ENCODE results near the gene GRIK4.

GRIK4 gene

DNA sequence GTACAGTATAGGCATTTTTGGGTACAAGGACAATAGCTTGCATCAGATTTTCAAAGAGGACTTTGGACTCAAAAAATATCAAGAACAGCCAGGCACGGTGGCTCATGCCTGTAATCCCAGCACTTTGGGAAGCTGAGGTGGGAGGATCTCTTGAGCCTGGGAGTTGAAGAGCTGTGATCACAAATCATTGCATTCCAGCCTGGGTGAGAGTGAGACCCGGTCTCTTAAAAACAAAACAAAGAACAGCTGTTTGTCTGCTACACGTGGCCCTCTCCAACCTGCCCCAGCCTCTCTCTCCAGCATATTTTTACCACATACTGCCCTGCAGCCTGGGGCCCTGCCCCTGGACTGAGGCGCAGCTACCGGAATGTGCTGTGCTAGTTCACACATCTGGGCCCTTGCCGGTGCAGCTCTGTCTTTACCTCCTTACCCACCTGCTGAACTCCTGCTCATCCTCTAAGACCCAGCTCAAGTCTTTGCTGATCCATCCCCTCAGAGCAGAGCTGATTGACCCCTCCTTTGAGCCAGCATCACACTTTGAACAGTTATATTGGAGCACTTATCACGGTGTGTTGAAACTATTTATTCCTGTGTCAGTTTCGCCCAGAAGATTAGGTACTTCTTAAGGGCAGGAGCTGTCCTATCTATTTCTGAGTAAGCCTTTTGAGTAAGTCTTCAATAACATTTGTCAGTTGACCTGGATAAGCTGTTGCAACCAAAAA, 29.4 kb downstream of the GRIK4 start:
- no peak for TF ChIP-seq SPI1 (IDR thresholded peaks at IDR 0.05; ENCODE audit: borderline replicate concordance, low read depth)
- TF ChIP-seq POLR2AphosphoS5 (IDR thresholded peaks at IDR 0.05; ENCODE audit: low read depth): no peak
- TF ChIP-seq, protein P1, sequence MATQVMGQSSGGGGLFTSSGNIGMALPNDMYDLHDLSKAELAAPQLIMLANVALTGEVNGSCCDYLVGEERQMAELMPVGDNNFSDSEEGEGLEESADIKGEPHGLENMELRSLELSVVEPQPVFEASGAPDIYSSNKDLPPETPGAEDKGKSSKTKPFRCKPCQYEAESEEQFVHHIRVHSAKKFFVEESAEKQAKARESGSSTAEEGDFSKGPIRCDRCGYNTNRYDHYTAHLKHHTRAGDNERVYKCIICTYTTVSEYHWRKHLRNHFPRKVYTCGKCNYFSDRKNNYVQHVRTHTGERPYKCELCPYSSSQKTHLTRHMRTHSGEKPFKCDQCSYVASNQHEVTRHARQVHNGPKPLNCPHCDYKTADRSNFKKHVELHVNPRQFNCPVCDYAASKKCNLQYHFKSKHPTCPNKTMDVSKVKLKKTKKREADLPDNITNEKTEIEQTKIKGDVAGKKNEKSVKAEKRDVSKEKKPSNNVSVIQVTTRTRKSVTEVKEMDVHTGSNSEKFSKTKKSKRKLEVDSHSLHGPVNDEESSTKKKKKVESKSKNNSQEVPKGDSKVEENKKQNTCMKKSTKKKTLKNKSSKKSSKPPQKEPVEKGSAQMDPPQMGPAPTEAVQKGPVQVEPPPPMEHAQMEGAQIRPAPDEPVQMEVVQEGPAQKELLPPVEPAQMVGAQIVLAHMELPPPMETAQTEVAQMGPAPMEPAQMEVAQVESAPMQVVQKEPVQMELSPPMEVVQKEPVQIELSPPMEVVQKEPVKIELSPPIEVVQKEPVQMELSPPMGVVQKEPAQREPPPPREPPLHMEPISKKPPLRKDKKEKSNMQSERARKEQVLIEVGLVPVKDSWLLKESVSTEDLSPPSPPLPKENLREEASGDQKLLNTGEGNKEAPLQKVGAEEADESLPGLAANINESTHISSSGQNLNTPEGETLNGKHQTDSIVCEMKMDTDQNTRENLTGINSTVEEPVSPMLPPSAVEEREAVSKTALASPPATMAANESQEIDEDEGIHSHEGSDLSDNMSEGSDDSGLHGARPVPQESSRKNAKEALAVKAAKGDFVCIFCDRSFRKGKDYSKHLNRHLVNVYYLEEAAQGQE (IDR thresholded peaks at IDR 0.05; ENCODE audit: insufficient replicate concordance, low read depth): no peak
- TF ChIP-seq, protein P2, sequence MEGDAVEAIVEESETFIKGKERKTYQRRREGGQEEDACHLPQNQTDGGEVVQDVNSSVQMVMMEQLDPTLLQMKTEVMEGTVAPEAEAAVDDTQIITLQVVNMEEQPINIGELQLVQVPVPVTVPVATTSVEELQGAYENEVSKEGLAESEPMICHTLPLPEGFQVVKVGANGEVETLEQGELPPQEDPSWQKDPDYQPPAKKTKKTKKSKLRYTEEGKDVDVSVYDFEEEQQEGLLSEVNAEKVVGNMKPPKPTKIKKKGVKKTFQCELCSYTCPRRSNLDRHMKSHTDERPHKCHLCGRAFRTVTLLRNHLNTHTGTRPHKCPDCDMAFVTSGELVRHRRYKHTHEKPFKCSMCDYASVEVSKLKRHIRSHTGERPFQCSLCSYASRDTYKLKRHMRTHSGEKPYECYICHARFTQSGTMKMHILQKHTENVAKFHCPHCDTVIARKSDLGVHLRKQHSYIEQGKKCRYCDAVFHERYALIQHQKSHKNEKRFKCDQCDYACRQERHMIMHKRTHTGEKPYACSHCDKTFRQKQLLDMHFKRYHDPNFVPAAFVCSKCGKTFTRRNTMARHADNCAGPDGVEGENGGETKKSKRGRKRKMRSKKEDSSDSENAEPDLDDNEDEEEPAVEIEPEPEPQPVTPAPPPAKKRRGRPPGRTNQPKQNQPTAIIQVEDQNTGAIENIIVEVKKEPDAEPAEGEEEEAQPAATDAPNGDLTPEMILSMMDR (IDR thresholded peaks at IDR 0.05; ENCODE audit: insufficient read depth, low read length): no peak
- TF ChIP-seq GABPA (IDR thresholded peaks at IDR 0.05; ENCODE audit: low read depth): no peak
- peaks cover 4% of the 10 kb centered on the region for H3K27me3 ChIP-seq (ENCODE audit: insufficient read depth, poor library complexity, severe bottlenecking)
- DNase-seq (ENCODE audit: low read depth in 1 of 2, low spot score in 1 of 2): no peak
- no peak overlapping the region for H3K27ac ChIP-seq (replicated peaks)
- no peak overlapping the region for H3K4me3 ChIP-seq (replicated peaks; ENCODE audit: insufficient read depth, low read length)

DNA sequence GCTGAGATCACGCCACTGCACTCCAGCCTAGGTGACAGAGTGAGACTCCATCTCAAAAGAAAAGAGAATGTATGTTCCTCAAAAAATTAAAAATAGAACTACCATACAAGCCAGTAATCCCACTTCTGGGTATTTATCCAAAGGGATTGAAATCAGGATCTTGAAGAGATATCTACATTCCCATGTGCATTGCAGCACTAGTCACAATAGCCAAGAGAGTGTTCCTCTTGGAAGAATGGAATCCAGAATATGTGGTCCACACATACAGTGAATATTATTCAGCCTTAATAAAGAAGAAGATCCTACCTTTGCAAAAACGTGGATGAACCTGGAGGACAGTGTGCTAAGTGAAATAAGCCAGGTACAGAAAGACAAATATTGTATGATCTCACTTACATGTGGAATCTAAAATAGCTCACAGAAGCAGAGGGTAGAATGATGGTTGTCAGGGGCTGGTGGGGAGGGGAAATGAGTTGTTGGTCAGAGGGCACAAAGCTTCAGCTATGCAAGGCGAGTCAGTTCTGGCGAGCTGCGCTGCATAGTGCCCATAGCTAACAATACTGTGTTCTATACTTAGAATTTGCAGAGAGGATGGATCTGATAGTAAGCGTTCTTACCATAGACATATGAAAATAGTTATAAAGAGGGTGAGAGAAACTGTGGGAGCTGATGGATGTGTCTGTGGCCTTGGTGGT, 32.1 kb downstream of the GRIK4 start:
- no peak for DNase-seq (ENCODE audit: low read depth in 1 of 2, low spot score in 1 of 2)
- H3K27me3 ChIP-seq (ENCODE audit: insufficient read depth, poor library complexity, severe bottlenecking): peaks cover 4% of the 10 kb centered on the region
- no peak overlapping the region for H3K4me3 ChIP-seq (replicated peaks; ENCODE audit: insufficient read depth, low read length)
- TF ChIP-seq, protein P1 (IDR thresholded peaks at IDR 0.05; ENCODE audit: insufficient replicate concordance, low read depth): no peak
- no peak for TF ChIP-seq GABPA (IDR thresholded peaks at IDR 0.05; ENCODE audit: low read depth)
- no peak for TF ChIP-seq SPI1 (IDR thresholded peaks at IDR 0.05; ENCODE audit: borderline replicate concordance, low read depth)
- TF ChIP-seq, protein P2 (IDR thresholded peaks at IDR 0.05; ENCODE audit: insufficient read depth, low read length): no peak
- TF ChIP-seq POLR2AphosphoS5 (IDR thresholded peaks at IDR 0.05; ENCODE audit: low read depth): no peak
- no peak overlapping the region for H3K27ac ChIP-seq (replicated peaks)

DNA sequence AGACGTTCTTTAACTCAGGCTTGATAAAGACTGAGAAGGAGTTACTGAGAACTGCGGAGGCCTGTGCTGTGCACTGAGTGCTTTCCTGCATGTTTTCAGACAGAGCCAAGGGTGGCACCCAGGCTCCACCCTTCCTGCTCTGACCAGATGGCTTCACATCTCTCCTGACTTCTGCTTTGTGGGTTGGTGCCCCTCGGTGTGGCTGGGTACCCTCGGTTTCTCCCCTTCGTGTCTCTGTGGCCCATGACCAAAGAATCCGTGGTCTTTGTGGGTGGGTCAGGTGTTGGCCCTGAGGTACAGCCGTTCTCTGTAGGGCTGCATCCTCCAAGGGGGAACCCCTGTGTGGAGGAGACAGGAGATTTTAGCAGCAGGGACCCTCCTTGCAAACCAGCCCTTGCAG, 34.3 kb downstream of the GRIK4 start:
- no peak for TF ChIP-seq POLR2AphosphoS5 (IDR thresholded peaks at IDR 0.05; ENCODE audit: low read depth)
- TF ChIP-seq SPI1 (IDR thresholded peaks at IDR 0.05; ENCODE audit: borderline replicate concordance, low read depth): no peak
- TF ChIP-seq GABPA (IDR thresholded peaks at IDR 0.05; ENCODE audit: low read depth): no peak
- TF ChIP-seq, protein P2 (IDR thresholded peaks at IDR 0.05; ENCODE audit: insufficient read depth, low read length): no peak
- TF ChIP-seq, protein P1 (IDR thresholded peaks at IDR 0.05; ENCODE audit: insufficient replicate concordance, low read depth): no peak
- no peak for DNase-seq (ENCODE audit: low read depth in 1 of 2, low spot score in 1 of 2)
- Histone ChIP-seq H3K27ac (replicated peaks) (no peak overlapping the region), H3K27me3 (ENCODE audit: insufficient read depth, poor library complexity, severe bottlenecking) (peaks cover 4% of the 10 kb centered on the region), H3K4me3 (replicated peaks; ENCODE audit: insufficient read depth, low read length) (no peak overlapping the region)
